Fibroblast of lung (primary cell): ENCODE results near the gene FABP2. TPM values are rescaled to one million over a fixed set of nuclear protein-coding genes. Genes with fewer than 3 reads are reported as not detected.
"Not testable (repeated sequence)": the region's sequence is repeated elsewhere in the genome, so short reads cannot be mapped to it uniquely, and the experiment has no call there.

Source experiments
- DNase-seq, 2 donors: peaks; one replicate each; pipeline versions ENCODE4 v3.0.0 to v3.0.0-alpha.2; 2010; ENCODE audit warnings: low read depth in 2 of 2
- H2AFZ ChIP-seq: 2 replicates; pipeline ENCODE4 v1.5.1; 2012; ENCODE audit warnings: low read length, control low read depth, inconsistent platforms
- H3K27ac ChIP-seq: 2 replicates; pipeline ENCODE4 v1.5.1; 2011; ENCODE audit warnings: low read length, control low read depth; ENCODE audit not compliant: insufficient read depth
- H3K27me3 ChIP-seq: 2 replicates; pipeline ENCODE4 v1.5.1; 2011; ENCODE audit warnings: mild to moderate bottlenecking, low read length; ENCODE audit not compliant: control insufficient read depth, insufficient read depth
- H3K36me3 ChIP-seq: 2 replicates; pipeline ENCODE4 v1.5.1; 2011; ENCODE audit warnings: low read length; ENCODE audit not compliant: control insufficient read depth, insufficient read depth
- H3K4me1 ChIP-seq: 2 replicates; pipeline ENCODE4 v1.5.1; 2011; ENCODE audit warnings: low read length; ENCODE audit not compliant: control insufficient read depth, insufficient read depth; ENCODE audit errors: extremely low read depth
- H3K4me2 ChIP-seq: 2 replicates; pipeline ENCODE4 v1.5.1; 2011; ENCODE audit warnings: low read length, control low read depth; ENCODE audit not compliant: insufficient read depth; ENCODE audit errors: extremely low read depth
- H3K4me3 ChIP-seq, 4 experiments: fragments of 200-600 bp in 1 of 4; sonication (generic) in 1 of 4; replicated peaks in 1 of 4; 2 replicates each; pipeline ENCODE4 v1.5.1; 2011 to 2016; ENCODE audit warnings: low read length in 4 of 4, low read depth in 3 of 4, mild to moderate bottlenecking in 3 of 4, control low read depth in 2 of 4, inconsistent platforms in 1 of 4, mixed read lengths in 1 of 4; ENCODE audit not compliant: insufficient read depth in 1 of 4; ENCODE audit errors: control extremely low read depth in 1 of 4
- H3K79me2 ChIP-seq: 2 replicates; pipeline ENCODE4 v1.5.1; 2012; ENCODE audit warnings: mild to moderate bottlenecking, low read length, inconsistent platforms; ENCODE audit not compliant: control insufficient read depth, insufficient read depth
- H3K9ac ChIP-seq: 2 replicates; pipeline ENCODE4 v1.5.1; 2011; ENCODE audit warnings: mild to moderate bottlenecking, low read length, control low read depth; ENCODE audit not compliant: insufficient read depth
- H3K9me3 ChIP-seq: 2 replicates; pipeline ENCODE4 v1.5.1; 2012; ENCODE audit warnings: low read depth, low read length; ENCODE audit not compliant: control insufficient read depth, insufficient read depth
- H4K20me1 ChIP-seq: 2 replicates; pipeline ENCODE4 v1.5.1; 2011; ENCODE audit warnings: low read length; ENCODE audit not compliant: control insufficient read depth, insufficient read depth; ENCODE audit errors: extremely low read depth
- polyA plus RNA-seq, 2 donors: library from polyadenylated mRNA; depleted of rRNA in 1 of 2; stranded (reverse) in 1 of 2; unstranded in 1 of 2; fragments of >200 nt; gene quantifications; 2 replicates each; pipeline ENCODE4 v1.2.1, GENCODE V29; 2011 to 2012; ENCODE audit warnings: missing spikeins in 1 of 2
- total RNA-seq: library from RNA; depleted of rRNA; stranded (reverse); fragments of >200 nt; gene quantifications from 2 replicates; pipeline ENCODE4 v1.2.1, GENCODE V29; 2014

FABP2 gene
- total and polyA plus RNA-seq, 2 donors (not counting 1 experiment from before 2014, with no cell fraction given) = not detected

DNA sequence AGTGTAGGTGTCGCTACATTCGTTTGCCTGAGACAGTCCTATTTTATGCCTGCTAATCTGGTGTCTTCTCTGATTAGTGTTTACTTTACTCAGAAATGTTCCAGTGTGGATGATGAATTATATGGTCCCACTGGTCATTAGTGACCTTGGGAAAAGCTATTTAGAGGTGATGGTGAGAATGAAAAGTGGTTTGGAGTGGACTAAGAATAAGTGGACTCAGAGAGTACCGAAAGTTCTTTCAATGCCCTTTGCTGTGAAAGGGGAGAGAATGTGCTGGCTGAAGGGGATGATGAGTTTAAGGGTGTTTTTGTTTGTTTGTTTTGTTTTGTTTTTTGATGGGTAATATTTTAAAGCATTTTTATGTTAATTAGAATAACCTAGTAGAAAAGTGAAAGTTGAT is 40.5 kb upstream of the FABP2 start:
- H3K27me3 ChIP-seq, H3K4me3 ChIP-seq, H3K79me2 ChIP-seq, H3K4me1 ChIP-seq, H4K20me1 ChIP-seq, H3K27ac ChIP-seq, H3K9ac ChIP-seq, H3K9me3 ChIP-seq, DNase-seq, H3K4me2 ChIP-seq, H3K36me3 ChIP-seq, H2AFZ ChIP-seq: not testable (repeated sequence)

DNA sequence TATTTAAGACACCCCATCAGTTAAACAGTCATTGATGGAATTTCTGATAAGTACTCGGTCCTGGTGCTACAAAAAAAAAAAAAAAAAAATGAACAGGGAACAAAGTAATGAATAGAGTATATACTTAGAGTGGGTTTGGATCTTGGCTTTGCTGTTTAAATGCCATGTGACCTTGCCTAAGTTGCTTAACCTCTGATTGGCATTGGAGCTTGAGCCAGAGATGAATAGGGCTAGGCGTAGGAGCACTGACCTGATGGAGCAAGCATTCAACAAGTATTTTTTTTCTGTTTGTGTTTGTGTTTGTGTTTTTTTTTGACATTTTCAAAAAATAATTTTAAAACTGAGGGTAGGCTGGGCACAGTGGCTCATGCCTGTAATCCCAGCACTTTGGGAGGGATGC is 37.9 kb upstream of the FABP2 start:
- not testable (repeated sequence) for H3K9ac ChIP-seq, H3K79me2 ChIP-seq, H3K4me3 ChIP-seq, H3K4me1 ChIP-seq, H3K9me3 ChIP-seq, DNase-seq, H4K20me1 ChIP-seq, H3K4me2 ChIP-seq, H2AFZ ChIP-seq, H3K27ac ChIP-seq, H3K27me3 ChIP-seq, H3K36me3 ChIP-seq

DNA sequence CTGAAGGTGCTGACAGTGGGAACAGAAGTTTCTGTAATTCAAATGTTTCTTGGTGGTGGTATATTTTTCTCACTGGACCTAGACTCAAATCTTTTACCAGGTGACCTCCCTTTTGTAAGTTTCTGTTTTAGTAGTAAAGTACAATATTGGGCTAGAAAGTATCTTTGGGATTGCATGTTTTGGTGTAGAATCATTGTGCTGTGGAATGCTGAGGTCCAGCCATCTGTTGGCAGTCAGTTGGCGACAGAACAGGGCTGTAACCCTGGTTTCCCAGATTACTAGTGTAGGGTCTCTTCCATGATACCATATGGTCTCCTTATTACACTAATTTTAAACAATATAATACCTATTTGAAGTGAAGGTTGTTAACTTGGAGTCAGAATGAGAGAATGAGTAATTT is 34.9 kb upstream of the FABP2 start:
- H3K9me3 ChIP-seq, H3K4me2 ChIP-seq, H3K79me2 ChIP-seq, H3K27ac ChIP-seq, H3K27me3 ChIP-seq, H3K4me3 ChIP-seq, H3K9ac ChIP-seq, H2AFZ ChIP-seq, H3K4me1 ChIP-seq, H4K20me1 ChIP-seq, H3K36me3 ChIP-seq: not testable (repeated sequence)
- DNase-seq = peak in 1 of 2 donors; percentile 29

DNA sequence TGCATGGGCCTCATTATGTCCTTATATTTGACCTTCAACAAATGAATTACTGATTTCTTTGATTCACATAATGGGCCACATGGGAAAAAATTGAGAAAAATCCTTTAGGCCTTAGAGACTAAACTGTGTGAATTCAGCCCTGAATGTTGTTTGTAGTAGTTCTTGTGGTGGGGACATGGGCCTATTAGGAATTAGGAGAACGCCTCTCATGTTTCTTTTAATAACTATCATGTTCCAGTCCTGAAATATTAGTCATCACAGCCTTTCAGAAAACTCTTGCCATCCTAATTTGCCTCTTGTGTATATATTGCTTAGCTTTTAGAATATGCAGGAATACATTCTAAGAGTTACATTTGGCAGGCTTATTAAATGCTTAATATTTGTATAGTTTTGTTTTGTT is 34.1 kb upstream of the FABP2 start:
- H3K4me2 ChIP-seq, H3K27ac ChIP-seq, H3K9ac ChIP-seq, H3K27me3 ChIP-seq, H4K20me1 ChIP-seq, H3K79me2 ChIP-seq, H3K36me3 ChIP-seq, H3K4me3 ChIP-seq, H3K9me3 ChIP-seq, H3K4me1 ChIP-seq, H2AFZ ChIP-seq: not testable (repeated sequence)
- DNase-seq = peak; percentile 4 to 44

DNA sequence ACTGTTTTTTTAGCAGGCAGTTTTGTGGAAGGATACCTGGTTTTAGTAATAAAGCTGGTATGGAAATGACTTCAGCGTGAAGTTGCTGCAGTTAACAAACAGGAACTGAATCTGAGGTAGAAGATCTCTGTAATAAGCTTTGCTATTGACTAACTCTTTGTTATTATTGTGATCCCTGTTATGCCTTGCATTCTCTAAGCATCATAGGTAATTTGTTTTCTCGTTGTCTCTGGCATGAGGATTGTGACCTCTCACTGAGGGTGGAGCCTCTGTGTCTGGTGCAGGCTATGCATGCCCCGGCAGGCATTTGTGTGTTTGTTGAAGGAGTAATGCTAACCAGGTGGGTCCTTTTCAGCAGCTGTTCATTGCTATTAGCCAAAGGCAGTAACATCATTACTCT is 31.4 kb upstream of the FABP2 start:
- not testable (repeated sequence) for H3K36me3 ChIP-seq, H3K27me3 ChIP-seq, H3K79me2 ChIP-seq, H3K9me3 ChIP-seq, H3K4me2 ChIP-seq, H3K27ac ChIP-seq, DNase-seq, H2AFZ ChIP-seq, H3K4me3 ChIP-seq, H3K4me1 ChIP-seq, H3K9ac ChIP-seq, H4K20me1 ChIP-seq

DNA sequence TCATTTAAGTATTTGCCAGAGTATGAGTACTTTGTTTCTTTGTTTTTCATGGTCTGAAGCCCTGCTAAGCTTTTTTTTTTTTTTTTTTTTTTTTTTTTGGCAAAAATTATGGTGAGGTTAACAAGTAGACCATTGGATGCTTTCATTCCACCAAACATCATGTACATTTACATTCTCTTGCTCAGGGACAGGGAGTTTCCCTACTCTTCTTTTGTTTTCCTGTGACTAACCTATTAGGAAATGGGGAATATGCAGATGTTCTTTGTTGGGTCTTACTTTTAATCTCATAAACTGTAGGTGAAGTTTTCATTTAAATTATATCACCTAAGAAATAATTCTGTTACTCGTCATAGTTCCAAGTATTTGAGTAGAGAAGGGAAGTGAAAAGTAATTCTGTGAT is 26.2 kb upstream of the FABP2 start:
- not testable (repeated sequence) for DNase-seq, H4K20me1 ChIP-seq, H3K9me3 ChIP-seq, H3K27me3 ChIP-seq, H2AFZ ChIP-seq, H3K4me1 ChIP-seq, H3K79me2 ChIP-seq, H3K4me2 ChIP-seq, H3K4me3 ChIP-seq, H3K27ac ChIP-seq, H3K36me3 ChIP-seq, H3K9ac ChIP-seq

DNA sequence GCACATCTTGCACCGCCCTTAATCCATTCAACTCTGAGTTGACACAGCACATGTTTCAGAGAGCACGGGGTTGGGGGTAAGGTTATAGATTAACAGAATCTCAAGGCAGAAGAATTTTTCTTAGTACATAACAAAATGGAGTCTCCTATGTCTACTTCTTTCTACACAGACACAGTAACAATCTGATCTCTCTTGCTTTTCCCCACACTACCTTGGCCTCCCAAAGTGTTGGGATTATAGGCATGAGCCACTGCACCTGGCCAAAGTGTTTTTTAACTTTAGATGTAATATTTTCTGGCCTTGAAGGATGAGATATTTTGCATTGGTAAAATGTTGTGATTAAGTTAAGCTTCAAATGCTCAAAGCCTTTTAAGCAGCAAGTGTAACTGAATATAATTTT is 21.4 kb upstream of the FABP2 start:
- H3K27ac ChIP-seq, H3K4me1 ChIP-seq, H3K36me3 ChIP-seq, H3K27me3 ChIP-seq, H3K9me3 ChIP-seq, H3K4me2 ChIP-seq, H3K9ac ChIP-seq, H3K4me3 ChIP-seq, H2AFZ ChIP-seq, H4K20me1 ChIP-seq, DNase-seq, H3K79me2 ChIP-seq: not testable (repeated sequence)
